T1000 (cell line): ENCODE data around the gene PLCXD1.

ENCODE experiments used
- DNase-seq: peaks from one replicate; lab custom pipeline; 2025; ENCODE audit warnings: mixed read lengths; lab: John Stamatoyannopoulos, UW

PLCXD1 gene

DNA sequence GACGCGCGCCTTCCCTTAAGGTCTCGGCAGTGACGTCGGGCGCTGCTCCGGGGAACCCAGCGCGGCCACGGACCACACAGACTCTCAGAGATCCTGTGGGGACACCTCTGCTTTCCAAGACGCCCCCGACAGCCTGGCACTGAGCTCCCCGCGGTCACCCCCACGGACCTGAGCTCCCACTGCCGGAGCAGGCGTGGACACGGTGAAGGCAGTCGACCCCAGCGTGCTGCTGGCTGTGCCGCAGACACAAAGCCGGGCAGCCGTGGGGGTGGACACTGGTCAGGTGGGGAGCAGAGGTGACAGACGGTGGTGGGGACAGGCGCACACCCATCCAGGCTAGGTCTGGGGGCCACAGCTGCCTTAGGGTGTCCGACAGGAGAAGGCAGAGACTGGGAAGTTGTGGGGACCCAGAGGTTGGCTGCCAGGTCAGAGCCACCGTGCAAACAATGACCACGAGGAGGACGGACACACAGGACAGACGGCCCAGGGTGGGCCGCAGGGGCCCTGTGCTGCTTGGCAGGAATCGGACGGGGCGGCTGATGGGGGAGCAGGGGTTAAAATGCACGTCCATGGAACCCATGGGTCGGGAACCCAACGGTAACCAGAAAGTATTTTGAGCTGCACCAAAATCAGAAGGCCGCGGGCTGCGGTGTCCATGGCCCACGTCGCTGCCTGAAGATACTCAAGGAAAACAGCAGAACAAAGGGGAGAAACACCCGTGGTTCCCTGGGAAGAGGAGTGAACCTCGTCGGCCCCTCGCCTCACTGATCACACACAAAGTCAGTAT lies 54.0 kb downstream of the PLCXD1 start:
- no peak for DNase-seq

DNA sequence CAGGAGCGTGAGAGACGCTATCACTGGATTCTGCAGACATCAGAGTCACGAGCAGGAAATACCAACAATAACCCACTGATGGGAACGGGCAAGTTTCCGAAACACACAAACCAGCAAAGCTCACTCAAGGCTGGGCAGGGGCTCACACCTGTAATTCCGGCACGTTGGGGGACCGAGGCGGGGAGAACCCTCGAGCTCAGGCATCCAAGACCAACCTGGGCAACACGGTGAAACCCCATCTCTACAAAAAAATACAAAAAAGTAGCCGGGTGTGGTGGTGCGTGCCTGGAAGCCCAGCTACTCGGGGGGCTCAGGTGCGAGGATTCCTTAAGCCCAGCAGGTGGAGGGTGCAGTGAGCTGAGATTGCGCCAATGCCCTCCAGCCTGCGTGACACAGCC lies 54.6 kb downstream of the PLCXD1 start:
- DNase-seq = no peak

DNA sequence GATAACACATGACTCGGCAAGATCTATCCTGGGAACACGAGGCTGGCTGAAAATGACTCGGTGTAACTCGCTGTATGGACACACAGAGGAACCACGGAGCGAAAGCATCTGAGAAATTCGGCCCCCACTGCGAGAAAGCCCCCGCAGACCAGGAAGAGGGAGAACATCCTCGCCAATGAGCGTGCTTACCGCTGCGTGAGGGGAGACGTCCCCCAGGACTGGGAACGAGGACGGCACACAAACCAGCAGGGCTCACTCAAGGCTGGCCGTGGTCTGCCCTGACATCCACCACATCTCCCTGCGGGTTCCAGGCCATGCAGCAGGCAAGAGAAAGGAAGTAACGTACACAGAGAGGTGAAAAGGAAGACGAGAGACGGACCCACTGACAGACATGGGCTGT lies 55.0 kb downstream of the PLCXD1 start:
- DNase-seq = no peak

DNA sequence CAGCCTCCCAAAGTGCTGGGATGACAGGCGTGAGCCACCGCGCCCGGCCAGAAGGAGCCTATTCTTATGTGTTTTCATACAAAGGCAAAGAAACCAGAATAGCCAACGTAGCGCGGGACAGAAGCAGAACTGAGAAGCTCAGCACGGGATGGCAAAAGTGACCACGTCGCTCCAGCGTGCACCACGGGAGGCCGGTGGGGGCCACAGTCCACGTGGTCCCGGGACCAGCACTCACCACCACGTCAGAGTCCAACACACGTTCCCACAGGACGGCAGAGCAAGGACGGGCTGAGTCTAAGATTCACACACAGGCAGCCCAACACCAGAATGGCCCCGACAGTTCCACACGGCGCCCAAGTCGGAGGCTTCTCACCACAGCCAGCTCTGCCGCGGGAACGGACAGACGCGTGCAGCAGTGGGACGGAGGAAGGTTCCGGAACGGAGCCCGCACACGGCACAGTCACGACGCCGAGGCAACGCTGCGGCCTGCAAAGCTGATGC lies 56.2 kb downstream of the PLCXD1 start:
- no peak for DNase-seq

DNA sequence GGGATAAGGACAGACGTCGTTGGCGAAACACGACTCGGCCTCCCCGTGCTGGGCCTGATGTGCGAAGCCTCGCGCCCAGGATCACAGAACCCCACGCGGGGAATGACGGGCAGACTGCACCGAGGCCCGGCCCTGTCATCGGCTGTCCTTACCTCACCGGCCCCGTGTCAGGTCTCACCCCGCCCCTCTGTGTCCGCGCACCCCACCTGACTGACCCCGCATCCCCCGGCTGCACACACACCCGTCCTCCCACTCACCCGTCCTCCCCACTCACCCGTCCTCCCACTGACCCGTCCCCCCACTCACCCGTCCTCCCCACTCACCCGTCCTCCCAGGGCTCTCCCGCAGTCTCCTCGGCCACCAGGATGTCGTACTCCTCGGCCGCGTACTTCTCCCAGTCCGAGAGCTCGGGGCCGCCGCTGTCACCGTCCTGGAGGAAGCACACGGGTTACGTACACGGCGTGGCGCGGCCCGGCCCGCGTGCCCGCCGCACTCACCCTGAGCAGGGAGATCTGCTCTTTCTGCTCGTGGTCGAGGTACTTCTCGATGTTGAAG lies 57.2 kb downstream of the PLCXD1 start:
- no peak for DNase-seq

DNA sequence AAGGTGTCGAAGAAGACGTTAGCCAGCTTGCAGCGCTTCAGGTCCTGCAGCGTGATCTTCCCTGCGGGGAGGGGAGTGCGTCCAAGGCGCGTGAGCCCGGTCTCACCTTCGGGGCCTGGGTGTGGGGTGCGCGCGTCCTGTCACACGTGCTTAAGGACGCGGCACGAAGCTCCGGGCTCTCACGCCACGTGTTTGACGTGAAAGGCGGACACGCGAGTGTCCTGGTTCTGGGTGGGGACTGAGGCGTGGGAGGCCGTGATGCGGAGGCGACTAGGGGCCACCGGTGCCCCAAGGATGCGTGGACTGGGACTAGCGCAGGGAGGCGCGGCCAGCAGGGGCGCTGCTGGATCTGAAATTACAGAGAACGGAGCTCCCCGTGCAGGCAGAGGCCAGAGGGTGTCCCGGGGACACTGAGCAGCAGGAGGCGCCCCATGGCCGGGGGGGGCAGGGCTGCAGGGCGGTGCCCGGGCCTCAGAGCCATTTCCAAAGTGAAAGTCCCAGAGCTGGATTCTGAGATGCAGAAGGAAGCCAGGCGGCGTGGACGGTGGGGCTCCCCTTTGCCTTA lies 57.7 kb downstream of the PLCXD1 start:
- DNase-seq = no peak

DNA sequence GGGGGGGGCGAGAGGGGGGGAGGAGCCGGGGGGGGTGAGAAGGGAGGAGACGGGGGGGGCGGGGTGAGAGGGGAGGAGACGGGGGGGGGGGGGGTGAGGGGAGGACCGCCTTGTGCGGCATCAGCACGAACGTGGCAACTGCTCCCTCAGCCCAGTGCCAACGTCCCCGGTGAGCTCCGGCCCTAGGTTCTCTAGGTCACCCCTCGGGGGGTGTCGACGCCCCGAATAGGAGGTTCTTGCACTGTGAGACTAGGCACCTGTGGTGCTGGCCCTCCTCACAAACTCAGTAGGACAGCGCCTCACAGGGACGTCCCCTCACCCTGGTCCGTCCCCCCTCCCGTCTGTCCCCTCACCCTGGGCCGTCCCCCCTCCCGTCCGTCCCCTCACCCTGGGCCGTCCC lies 58.9 kb downstream of the PLCXD1 start:
- peak; percentile 3 for DNase-seq

DNA sequence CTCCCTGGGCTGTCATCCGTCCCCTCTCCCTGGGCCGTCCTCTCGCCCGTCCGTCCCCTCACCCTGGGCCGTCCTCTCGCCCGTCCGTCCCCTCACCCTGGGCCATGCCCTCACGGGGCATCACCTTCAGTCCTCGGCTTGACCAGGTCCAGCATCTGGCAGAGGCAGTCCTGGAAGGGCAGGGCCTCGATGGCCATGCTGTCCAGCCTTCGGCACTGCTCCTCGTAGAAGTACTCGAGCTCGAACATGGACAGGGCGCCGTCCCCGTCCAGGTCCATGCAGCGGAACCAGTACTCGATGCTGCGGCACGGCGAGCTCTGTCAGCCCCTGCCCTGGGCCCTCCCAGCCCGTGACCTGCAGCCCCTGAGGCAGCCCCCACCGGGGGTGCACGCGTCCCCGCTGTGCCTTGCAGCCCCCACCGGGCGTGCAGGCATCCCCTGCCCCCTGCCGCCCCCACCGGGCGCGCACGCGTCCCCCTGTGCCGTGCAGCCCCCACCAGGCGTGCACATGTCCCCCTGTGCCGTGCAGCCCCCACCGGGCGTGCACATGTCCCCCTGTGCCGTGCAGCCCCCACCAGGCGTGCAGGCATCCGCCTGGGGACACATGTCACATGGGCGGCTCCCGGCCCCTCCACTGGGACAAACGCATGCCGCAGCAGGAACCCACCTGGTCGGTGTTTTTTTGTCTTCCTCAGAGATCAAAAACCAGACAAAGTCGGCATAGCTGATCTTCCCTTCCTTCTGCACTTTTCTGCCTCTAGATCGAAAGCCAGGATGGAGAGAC lies 59.7 kb downstream of the PLCXD1 start:
- no peak for DNase-seq

DNA sequence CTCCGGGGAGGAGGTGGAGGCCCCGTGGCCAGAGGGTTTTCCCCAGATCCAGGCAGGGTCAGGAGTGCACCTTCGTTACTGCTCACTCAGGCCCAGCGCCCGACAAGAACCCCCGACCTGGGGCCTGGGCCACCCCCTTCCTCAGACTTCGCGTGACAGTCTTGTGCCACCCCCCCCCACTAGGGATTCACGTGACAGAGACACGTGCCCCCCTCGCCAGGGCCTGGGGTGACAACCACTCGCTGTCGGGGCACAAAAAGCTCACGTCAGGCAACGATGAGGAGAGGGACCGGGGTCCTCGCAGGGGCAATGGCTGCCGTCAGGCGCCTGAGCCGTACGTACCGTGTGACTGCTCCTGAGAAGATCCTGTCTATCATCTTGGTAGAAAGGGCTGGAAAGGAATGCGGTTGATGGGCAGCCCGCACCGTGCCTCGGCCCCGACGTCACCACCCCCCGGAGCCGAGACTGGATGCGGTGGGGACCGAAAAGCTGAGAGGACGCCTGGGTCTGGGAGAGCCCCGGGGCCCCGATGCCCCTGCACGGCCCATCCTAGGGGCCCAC lies 60.4 kb downstream of the PLCXD1 start:
- no peak for DNase-seq

DNA sequence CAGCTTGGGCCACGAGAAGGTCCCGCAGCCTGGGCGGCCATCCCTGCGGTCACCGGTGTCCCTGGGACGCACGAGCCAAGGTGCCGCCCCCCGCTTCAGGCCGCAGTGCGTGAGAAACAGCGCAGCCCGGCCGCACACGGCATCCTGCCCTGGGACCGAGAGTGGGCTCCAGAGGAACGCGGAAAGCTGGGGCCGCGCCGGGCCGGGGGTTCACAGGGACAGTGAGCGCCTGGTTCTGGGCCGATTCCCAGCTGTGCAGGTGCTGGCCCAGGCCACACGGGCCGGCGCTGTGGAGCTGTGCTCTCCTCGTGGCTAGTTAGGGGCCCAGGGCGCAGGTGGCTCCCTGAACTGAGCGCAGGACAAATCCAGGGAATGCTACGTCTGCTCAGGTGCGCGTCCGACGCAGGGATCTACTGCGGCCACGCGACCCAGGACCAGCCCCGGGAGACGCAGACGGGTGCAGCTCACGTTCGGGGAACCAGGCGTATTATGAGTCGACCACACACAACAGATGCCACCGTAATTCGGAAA lies 63.3 kb downstream of the PLCXD1 start:
- no peak for DNase-seq

DNA sequence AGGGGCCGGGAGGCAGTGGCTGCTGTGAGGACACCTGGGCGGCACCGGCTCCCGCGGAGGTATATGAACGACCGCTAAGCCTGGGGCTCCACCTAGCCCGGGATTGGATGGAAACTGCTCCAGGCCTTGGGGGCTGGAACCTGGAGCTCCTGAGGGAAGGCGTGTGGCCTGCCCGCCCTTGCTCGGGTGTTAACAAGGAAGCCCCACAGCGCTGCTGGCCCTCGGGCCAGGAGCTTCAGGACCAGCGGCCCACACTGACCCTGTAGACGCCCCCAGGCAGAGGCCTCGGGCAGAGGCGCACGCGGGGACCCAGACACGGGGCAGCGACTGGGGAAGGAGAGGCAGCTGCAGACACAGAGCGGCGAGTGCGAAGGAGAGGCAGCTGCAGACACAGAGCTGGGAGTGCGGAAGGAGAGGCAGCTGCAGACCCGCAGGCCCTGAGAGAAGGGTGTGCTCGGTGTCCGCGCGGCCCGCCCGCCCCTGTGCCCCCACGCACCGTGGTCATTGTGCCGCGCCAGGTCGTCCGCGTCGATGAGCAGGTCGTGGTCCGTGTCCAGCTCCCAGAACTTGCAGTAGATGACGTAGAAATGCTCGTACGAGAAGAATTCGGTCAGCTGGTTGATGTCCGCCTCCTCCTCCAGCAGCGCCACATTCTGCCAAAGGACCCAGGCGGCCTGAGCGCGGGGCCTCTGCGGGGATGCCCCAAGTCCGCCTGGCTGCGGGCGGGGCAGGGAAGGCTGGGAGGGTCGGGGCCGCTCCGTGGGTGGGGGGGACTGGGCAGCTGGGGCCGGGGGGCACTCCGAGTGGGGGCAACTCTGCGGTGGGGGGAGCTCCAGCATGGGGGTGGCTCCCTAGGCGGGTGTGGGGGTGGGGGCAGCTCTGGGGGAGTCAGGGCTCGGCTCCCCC lies 64.1 kb downstream of the PLCXD1 start:
- no peak for DNase-seq

DNA sequence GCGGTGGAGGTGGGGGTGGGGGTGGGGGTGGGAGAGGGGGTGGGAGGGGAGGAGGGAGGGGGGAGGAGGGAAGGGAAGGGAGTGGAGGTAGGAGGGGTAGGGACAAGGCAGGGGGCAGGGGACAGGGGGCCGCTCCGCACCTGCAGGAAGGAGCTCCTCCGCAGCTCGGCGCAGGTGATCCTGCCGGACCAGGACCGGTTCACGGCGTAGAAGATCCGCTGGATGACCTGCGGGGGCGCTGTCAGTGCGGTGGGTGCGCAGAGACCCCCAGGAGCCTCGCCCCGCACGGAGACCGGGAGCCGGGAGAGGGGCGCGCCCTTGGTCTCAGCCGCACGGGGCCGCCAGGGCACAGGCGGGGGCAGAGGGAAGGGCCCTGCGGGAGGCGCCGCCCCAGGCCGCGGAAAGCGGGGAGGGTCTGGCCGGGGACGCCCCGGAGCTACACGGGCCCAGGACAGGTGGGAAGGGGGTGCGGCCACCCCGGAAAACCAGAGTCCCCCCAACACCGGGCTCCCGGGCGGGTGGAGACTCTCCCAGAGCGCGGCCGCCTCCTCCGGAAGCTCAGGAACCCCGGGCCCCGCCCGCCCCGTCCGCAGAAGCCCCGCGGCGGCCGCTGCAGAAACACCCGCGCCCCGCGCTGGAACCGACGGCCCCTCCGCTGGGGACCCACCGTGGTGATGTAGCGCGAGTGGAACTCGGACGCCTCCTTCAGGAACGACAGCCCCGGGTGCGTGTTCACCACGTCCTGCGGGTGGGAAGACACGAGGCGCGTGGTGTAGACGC lies 65.0 kb downstream of the PLCXD1 start:
- DNase-seq = no peak

DNA sequence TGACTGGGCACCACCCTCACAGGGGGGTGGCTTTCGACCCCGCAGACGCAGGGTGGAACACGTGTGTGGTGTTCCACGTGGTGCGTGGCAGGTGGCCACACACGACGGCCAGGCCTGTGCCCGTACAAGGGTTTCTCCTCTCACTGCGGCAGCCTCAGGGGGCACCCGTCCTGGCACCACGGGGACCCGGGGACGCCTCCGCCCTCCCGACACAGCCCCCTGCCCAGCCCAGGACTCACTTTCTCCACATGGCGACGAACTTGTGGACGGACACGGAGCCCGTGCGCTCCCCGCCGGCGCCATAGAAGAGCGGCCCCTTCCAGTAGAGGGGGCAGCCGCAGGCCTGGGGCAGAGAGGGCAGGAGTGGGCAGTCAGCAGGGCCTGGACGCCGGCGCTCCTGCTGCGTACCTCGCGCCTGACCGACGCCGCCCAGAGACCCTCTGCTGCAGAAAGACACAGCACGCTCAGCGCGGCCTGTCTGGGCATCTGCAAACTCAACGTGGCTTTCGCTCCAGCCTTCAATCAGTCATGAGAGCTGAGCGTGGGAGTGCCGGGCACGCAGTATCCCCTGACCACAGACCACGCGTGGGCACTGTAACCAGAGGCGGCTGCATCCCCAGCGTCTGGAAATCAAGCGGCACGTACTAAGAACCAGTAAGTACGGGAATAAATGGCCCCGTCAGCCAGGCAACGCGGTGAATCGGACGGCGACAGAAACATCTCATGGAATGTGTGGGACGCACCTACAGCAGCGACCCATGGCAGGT lies 66.4 kb downstream of the PLCXD1 start:
- no peak for DNase-seq

DNA sequence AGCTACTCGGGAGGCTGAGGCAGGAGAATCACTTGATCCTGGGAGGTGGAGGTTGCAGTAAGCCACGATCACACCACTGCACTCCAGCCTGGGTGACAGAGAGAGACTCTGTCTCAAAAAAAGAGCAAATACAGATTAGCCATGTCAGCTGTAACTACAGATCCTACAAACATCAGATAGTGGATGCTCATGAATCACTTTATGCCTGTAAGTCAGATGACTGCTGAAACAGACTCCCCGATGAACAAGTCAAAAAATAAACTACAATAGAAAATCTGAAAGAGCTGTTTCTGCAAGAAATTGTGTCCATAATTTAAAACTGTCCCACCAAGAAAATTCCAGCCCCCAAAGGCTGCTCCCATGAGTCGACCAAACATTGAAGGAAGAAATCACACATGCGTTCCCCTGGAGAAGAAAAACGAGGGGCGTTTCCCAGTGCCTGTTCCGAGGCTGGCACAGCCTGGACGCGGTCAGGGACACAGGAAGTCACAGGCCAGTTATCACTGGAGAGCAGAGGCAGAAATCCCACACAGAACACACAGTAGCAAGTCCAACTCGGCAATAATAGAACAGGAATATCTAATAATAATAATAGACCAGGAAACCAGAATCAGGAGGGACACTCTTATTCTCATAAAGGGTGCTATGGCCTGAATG lies 67.4 kb downstream of the PLCXD1 start:
- DNase-seq = no peak

DNA sequence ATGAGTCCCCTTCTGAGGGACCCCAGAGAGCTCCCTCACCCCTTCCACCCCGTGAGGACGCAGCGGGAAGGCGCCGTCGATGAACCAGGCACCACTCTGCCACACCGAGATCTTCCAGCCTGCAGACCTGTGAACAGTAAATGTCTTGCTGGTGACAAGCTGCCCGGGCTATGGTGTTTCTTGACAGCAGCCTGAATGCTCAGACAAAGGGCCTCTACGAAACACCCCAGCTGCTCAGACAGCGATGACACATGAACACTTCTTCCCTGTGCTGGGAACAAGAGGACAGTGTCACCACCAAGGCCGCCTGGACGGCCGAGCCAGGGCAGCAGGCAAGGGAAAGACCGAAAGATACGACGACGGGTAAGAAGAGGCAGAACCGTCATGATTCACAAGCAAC lies 68.0 kb downstream of the PLCXD1 start:
- DNase-seq = no peak

DNA sequence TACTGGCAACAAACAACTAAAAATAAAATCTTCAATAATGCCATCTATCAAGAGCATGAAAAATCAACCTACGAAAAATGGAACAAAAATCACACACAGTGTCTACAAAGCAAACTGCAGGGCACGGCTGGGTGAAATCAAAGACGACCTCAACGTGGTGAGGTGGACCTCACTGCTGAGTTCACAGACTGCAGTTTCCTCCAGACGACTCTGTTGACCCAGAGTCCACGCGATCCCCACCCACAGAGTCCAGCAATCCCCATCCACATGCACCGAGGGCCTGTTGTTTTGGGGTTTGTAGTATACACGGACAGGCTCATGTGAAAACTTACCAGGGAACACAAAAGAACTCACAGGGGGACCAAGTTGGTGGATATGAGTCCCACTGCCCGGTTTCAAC lies 68.5 kb downstream of the PLCXD1 start:
- DNase-seq = no peak

DNA sequence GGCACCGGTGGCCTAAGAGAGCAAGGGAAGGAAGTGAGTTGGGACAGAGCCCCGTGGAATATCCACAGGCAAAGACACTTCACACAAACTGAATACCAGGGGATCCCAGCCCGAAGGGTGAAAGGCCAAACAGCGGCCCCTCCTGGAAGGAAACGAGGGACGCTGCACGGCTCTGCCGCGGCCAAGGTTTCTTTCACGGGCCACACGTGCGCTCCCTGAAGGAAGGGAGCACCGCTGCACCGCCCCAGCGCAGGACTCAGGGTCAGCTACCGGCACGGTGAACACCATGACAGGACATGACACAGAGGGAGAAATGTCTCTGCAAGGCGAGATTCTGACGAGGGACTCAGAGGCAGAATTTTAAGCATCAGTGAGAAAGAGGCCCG lies 69.0 kb downstream of the PLCXD1 start:
- no peak for DNase-seq

DNA sequence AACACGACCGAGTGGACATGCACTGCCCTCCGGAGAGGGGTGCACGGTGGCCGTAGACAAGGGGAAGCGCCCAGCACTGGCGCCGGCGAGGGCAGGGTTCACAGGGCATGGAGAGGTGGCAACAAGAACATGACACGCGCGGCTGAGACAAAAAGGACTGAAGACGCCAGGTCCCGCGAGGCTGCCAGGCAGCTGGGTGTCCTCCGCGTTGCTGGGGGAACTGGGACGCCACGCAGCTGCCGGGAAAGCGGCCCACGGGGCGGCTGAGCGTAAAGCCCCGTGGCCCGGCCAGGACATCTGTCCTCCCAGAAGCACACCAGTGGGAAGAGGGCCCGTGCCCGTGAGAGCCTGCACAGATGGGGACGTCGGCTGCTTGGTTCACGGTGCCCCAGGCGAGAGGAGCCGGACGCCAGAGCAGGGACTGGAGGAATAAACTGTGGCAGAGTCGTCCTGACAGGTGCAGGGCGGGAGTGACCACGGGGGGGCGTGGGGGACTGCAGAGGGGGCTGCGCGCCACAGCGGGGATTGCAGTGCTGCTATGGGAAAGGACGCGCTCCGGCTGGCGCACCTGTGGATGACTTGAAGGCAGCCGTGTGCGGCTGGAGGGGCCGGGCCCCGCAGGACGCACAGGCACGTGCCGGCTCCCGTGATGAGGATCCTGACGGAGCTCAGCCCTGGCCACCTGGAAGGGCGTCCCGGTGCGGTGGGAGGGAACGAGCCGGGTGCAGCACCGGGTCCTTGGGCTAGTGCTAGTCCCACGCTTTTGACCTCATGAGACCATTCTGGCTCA lies 69.5 kb downstream of the PLCXD1 start:
- no peak for DNase-seq
